ENCODE data around the gene ADAMTS16. TPM values are rescaled to one million over a fixed set of nuclear protein-coding genes. Genes with fewer than 3 reads are reported as not detected.
A peak's percentile ranks its signal among the peaks of the same experiment; 100 is the strongest.

Gene ADAMTS16, protein sequence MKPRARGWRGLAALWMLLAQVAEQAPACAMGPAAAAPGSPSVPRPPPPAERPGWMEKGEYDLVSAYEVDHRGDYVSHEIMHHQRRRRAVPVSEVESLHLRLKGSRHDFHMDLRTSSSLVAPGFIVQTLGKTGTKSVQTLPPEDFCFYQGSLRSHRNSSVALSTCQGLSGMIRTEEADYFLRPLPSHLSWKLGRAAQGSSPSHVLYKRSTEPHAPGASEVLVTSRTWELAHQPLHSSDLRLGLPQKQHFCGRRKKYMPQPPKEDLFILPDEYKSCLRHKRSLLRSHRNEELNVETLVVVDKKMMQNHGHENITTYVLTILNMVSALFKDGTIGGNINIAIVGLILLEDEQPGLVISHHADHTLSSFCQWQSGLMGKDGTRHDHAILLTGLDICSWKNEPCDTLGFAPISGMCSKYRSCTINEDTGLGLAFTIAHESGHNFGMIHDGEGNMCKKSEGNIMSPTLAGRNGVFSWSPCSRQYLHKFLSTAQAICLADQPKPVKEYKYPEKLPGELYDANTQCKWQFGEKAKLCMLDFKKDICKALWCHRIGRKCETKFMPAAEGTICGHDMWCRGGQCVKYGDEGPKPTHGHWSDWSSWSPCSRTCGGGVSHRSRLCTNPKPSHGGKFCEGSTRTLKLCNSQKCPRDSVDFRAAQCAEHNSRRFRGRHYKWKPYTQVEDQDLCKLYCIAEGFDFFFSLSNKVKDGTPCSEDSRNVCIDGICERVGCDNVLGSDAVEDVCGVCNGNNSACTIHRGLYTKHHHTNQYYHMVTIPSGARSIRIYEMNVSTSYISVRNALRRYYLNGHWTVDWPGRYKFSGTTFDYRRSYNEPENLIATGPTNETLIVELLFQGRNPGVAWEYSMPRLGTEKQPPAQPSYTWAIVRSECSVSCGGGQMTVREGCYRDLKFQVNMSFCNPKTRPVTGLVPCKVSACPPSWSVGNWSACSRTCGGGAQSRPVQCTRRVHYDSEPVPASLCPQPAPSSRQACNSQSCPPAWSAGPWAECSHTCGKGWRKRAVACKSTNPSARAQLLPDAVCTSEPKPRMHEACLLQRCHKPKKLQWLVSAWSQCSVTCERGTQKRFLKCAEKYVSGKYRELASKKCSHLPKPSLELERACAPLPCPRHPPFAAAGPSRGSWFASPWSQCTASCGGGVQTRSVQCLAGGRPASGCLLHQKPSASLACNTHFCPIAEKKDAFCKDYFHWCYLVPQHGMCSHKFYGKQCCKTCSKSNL
- total RNA-seq, result not detected

DNA sequence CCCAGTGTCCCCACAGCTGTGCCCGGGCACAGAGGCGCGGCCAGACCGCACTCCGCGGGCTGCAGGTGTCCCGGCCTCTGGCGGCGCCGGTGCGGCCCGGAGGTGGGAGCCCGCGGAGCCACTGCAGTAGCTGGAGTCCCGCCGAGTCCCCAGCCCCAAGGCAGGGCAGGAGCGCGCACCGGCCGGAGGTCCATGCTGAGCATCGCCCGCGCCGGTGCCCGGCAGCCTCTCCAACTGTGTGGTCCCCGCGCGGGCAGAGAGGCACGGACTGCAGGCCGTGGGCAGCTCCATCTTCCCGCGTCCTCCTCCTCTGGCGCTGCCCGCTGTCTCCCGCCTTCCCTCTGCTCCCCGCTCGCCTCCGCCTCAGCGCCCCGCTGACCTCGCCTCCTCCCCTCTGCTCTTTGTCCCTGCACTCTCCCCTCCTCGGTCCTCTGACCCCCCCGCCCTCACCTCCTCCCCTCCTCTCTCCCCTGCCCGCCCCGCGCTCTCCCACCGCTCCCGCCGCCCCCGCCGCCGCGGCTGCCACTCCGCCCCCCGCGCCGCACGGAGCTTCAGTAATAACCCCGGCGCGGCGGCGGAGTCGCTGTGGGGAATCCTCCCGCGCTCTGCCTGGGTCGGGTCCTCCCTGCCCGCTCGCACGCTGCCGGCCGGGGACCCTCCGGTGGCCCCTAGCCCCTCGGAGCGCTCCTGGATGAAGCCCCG is at the start of gene ADAMTS16:
TSS of gene ADAMTS16 (plus strand) at position 554 of the 702 bp plus-strand sequence. CDS start at position 692, 138 bp downstream.
- Mint-ChIP-seq H3K36me3 (ENCODE audit: low read depth) (no peaks in the 10 kb centered on the region), H3K27me3 (peaks cover 25% of the 10 kb centered on the region), H3K4me3 (no peak within 1 kb of the TSS), H3K9me3 (no peaks in the 10 kb centered on the region), H3K27ac (peak within 1 kb of the TSS; percentile 14), H3K4me1 (peaks cover 6% of the 10 kb centered on the region)
- CTCF ChIA-PET, result interaction anchor here (0.7 kb wide), 1 partner anchor 1542 kb away, joined by 5 read pairs; no protein-coding TSS in a partner anchor
- DNase-seq, result no peak
- POLR2A ChIA-PET, result no interaction called here

DNA sequence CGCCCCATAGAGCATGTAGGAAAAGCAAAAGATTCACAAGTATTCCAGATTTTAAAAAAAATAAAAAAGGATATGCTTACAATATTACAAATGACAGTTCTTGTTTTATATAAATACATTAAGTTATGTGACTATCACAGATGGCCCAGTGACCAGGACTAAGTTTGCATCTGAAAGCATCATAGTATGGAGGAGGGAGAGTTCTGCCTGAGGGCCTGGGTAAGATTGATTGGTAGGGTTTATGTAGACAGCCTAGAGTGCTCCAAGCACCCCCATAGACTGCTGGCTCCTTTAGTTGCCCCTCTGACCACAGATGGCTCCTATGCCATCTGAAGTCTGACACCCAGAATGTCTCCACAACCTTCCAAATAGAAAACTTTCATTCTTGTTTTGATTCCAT is 48.0 kb upstream of the ADAMTS16 start:
- no peak overlapping the region for H3K27ac Mint-ChIP-seq
- no peaks in the 10 kb centered on the region for H3K4me1 Mint-ChIP-seq
- POLR2A ChIA-PET, result no interaction called here
- no peaks in the 10 kb centered on the region for H3K9me3 Mint-ChIP-seq
- no peak overlapping the region for H3K4me3 Mint-ChIP-seq
- no peak for DNase-seq
- no peaks in the 10 kb centered on the region for H3K27me3 Mint-ChIP-seq
- no peaks in the 10 kb centered on the region for H3K36me3 Mint-ChIP-seq (ENCODE audit: low read depth)
- CTCF ChIA-PET, result no interaction called here

DNA sequence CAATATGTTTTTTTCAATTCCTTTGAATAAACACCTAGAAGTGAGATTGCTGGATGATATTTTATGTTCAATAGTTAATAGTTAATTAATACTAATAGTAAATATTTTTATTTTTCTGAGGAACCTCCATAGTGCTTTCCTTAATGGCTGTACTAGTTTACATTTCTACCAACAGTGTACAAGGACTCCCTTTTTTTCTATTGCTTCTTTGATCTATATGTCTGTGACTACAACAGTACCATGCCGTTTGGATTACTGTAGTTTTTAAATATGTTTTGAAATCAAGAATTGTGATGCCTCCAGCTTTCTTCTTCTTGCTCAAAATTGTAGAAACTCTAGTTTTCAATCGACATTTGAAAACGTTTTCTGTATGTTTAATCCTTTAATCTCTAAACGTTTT is 39.5 kb upstream of the ADAMTS16 start:
- Mint-ChIP-seq H3K4me3 (no peak overlapping the region), H3K36me3 (ENCODE audit: low read depth) (no peaks in the 10 kb centered on the region), H3K9me3 (no peaks in the 10 kb centered on the region), H3K27ac (no peak overlapping the region), H3K4me1 (no peaks in the 10 kb centered on the region), H3K27me3 (no peaks in the 10 kb centered on the region)
- POLR2A ChIA-PET, result no interaction called here
- DNase-seq, result no peak
- CTCF ChIA-PET, result no interaction called here

DNA sequence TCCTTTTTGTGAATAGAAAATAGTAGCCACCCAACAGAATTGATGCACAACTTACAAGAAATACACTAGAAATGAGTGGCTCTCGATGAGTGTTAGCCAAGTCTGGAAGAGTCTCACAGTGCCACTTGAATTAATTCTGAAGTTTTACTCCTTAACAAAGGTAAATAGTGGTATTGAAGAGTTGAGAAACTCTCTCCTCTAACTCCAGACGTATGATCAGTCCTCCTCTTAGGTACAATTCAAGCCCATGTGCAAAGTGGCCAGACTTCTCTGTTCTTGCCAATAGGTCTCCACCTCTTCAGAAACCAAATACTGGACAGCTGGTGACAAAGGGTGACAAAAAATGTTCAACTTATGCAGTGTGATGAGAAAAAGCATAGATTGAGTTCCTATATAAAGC is 38.5 kb upstream of the ADAMTS16 start:
- no peaks in the 10 kb centered on the region for H3K27me3 Mint-ChIP-seq
- H3K9me3 Mint-ChIP-seq, result no peaks in the 10 kb centered on the region
- no peak overlapping the region for H3K4me3 Mint-ChIP-seq
- POLR2A ChIA-PET, result no interaction called here
- H3K4me1 Mint-ChIP-seq, result no peaks in the 10 kb centered on the region
- no peak for DNase-seq
- CTCF ChIA-PET, result no interaction called here
- H3K27ac Mint-ChIP-seq, result no peak overlapping the region
- no peaks in the 10 kb centered on the region for H3K36me3 Mint-ChIP-seq (ENCODE audit: low read depth)

DNA sequence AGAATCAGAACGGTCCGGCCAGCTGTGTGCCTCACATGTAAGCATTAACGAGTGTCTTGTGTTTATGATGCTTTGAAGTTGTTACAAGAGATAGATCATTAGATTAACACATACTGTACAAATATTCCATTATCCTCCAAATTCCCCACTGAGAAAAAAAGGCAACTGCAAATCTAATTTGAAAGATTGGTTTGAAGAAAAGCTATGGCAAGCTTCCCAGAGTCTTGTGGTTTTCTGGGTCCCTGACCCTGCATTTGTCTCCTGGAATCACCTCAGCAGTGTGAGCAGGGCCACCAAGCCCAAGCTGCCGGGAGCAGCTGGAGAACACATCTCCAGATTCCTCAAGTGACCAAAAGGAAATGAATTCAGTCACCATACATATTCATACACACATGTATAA is 36.9 kb upstream of the ADAMTS16 start:
- no peaks in the 10 kb centered on the region for H3K27me3 Mint-ChIP-seq
- no peaks in the 10 kb centered on the region for H3K4me1 Mint-ChIP-seq
- DNase-seq, result no peak
- H3K36me3 Mint-ChIP-seq (ENCODE audit: low read depth), result no peaks in the 10 kb centered on the region
- no peak overlapping the region for H3K27ac Mint-ChIP-seq
- H3K9me3 Mint-ChIP-seq, result no peaks in the 10 kb centered on the region
- H3K4me3 Mint-ChIP-seq, result no peak overlapping the region
- ChIA-PET CTCF (no interaction called here), POLR2A (no interaction called here)

DNA sequence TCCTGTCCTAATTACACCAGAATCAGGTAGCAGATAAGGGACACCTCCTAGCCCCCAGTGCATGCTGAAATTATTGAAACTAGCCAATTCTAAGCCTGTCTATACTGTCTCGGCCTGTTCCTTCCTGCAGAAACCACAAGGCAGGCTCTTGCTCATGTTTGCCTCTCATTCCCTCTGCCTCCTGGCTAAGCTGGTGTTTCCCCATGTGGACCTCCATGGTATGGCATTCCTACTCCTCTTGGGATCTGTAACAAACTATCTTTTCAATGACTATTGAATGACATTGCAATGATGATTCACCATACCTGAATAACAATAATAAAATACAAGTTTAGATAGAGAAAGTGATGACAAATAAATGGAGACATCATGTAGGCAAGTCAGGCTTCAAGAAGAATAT is 35.6 kb upstream of the ADAMTS16 start:
- H3K27me3 Mint-ChIP-seq, result no peaks in the 10 kb centered on the region
- CTCF ChIA-PET, result no interaction called here
- POLR2A ChIA-PET, result no interaction called here
- H3K4me3 Mint-ChIP-seq, result no peak overlapping the region
- H3K9me3 Mint-ChIP-seq, result no peaks in the 10 kb centered on the region
- H3K4me1 Mint-ChIP-seq, result no peaks in the 10 kb centered on the region
- no peak overlapping the region for H3K27ac Mint-ChIP-seq
- no peak for DNase-seq
- H3K36me3 Mint-ChIP-seq (ENCODE audit: low read depth), result no peaks in the 10 kb centered on the region

DNA sequence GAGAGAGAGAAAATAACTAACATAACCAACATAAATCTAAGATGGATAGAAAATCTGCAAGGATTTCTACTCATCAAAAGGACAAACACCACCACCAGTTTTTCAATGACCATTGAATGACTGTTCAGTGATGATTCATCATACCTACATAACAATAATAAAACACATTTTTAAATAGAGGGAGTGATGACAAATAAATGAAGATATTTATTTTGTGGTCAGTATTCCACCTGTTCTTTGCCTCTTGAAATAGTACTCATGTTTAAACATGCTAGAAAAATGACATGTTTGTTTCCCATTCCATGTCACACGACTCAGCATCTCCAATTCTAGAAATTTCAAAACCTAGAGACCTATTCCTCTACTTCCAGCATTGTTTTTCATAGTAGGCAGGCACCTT is 34.6 kb upstream of the ADAMTS16 start:
- Mint-ChIP-seq H3K4me3 (no peak overlapping the region), H3K27me3 (no peaks in the 10 kb centered on the region), H3K4me1 (no peaks in the 10 kb centered on the region), H3K36me3 (ENCODE audit: low read depth) (no peaks in the 10 kb centered on the region), H3K9me3 (no peaks in the 10 kb centered on the region), H3K27ac (no peak overlapping the region)
- ChIA-PET POLR2A (interaction anchor here (0.6 kb wide), 1 partner anchor 1128 kb away, joined by 3 read pairs; no protein-coding TSS in a partner anchor), CTCF (no interaction called here)
- no peak for DNase-seq

DNA sequence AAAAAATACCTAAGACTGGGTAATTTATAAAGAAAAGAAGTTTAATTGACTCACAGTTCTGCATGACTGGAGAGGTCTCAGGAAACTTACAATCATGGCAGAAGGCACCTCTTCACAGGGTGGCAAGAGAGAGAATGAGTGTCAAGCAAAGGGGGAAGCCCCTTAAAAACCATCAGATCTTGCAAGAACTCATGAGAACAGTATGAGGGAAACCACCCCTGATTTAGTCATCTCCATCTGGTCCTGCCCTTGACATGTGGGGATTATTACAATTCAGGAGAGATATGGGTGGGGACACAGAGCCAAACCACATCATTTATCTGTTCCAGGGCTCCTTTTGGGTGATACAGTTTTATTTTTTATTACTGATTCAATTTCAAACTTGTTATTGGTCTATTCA is 23.2 kb upstream of the ADAMTS16 start:
- peaks cover 1% of the 10 kb centered on the region for H3K9me3 Mint-ChIP-seq
- POLR2A ChIA-PET, result no interaction called here
- no peaks in the 10 kb centered on the region for H3K36me3 Mint-ChIP-seq (ENCODE audit: low read depth)
- DNase-seq, result no peak
- no peak overlapping the region for H3K27ac Mint-ChIP-seq
- no peak overlapping the region for H3K4me3 Mint-ChIP-seq
- H3K27me3 Mint-ChIP-seq, result peaks cover 1% of the 10 kb centered on the region
- H3K4me1 Mint-ChIP-seq, result no peaks in the 10 kb centered on the region
- CTCF ChIA-PET, result no interaction called here

DNA sequence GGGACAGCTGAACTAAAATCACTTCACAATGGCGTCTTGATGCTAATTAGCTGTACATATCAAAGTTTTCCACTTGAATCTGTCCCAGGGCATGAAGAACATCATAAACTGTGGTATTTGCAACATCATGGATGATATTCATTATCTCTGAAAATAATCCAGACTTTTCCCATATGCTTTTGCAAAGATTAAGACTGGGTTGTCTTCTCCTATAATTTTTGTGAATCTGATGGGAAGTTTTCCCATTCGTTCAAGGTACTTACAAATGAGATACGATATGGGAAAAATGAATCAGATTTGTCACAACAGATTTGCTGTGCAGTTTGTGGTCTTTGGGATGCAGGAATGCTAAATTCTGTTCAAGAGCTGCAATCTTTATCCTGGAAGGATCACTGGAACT is 17.4 kb upstream of the ADAMTS16 start:
- no peaks in the 10 kb centered on the region for H3K36me3 Mint-ChIP-seq (ENCODE audit: low read depth)
- no peak overlapping the region for H3K27ac Mint-ChIP-seq
- POLR2A ChIA-PET, result no interaction called here
- CTCF ChIA-PET, result no interaction called here
- no peak overlapping the region for H3K4me3 Mint-ChIP-seq
- peaks cover 1% of the 10 kb centered on the region for H3K9me3 Mint-ChIP-seq
- no peaks in the 10 kb centered on the region for H3K27me3 Mint-ChIP-seq
- DNase-seq, result no peak
- H3K4me1 Mint-ChIP-seq, result no peaks in the 10 kb centered on the region

DNA sequence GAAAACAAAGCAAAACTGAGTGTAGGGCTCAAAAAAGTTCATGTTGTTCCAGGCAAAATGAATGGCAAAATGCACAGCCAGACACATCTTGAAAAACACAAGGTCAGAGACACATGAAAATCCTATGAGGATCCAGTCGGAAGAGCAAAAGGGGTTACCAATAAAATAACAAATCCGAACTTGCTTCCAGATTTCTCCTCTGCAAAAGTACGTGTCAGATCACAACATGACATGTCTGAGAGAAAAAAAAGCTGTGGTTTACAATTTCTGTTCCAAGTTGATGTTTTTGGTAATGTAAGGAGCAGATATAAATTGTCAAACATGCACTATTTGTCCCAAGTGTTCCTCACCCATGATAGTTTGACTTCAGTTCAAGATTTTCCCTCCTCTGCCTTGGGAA is 15.9 kb upstream of the ADAMTS16 start:
- H3K27me3 Mint-ChIP-seq, result no peaks in the 10 kb centered on the region
- ChIA-PET CTCF (no interaction called here), POLR2A (no interaction called here)
- H3K36me3 Mint-ChIP-seq (ENCODE audit: low read depth), result no peaks in the 10 kb centered on the region
- no peak for DNase-seq
- no peak overlapping the region for H3K4me3 Mint-ChIP-seq
- H3K27ac Mint-ChIP-seq, result no peak overlapping the region
- H3K9me3 Mint-ChIP-seq, result no peaks in the 10 kb centered on the region
- H3K4me1 Mint-ChIP-seq, result no peaks in the 10 kb centered on the region

DNA sequence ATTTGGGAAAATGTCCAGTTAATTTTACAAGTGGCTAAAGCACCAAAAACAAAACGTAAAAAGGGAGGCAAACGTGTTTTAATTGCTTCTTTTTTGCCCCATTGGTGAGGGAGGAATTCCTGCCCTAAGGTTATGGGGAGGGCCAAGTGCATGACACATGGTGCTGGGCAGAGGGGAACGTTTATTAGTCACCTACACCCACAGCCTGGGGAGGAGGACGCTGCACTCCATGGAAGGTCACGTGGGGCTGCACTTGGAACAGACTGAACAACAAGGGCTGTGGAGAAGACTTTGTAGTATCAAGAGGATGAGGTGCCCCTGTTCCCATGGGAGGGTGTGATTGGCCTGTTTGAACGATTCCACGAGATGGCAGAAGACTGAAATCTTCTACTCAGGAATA is 13.7 kb upstream of the ADAMTS16 start:
- Mint-ChIP-seq H3K4me1 (no peaks in the 10 kb centered on the region), H3K27ac (no peak overlapping the region), H3K9me3 (no peaks in the 10 kb centered on the region), H3K36me3 (ENCODE audit: low read depth) (no peaks in the 10 kb centered on the region), H3K27me3 (no peaks in the 10 kb centered on the region), H3K4me3 (no peak overlapping the region)
- ChIA-PET POLR2A (no interaction called here), CTCF (no interaction called here)
- no peak for DNase-seq

DNA sequence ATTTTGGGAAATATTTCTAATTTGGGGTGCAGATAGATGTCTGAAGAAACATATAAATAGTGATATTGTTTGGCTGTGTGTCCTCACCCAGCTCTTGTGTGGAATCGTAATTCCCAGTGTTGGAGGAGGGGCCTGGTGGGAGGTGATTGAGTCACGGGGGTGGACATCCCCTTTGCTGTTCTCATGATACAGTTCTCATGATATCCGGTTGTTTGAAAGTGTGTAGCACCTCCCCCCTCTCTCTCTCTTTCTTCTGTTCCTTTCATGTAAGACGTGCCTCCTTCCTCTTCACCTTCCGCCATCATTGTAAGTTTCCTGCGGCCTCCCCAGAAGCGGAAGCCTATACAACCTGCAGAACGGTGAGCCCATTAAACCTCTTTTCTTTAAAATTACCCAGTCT is 11.4 kb upstream of the ADAMTS16 start:
- CTCF ChIA-PET, result no interaction called here
- H3K36me3 Mint-ChIP-seq (ENCODE audit: low read depth), result no peaks in the 10 kb centered on the region
- H3K9me3 Mint-ChIP-seq, result no peaks in the 10 kb centered on the region
- H3K27ac Mint-ChIP-seq, result no peak overlapping the region
- POLR2A ChIA-PET, result no interaction called here
- H3K27me3 Mint-ChIP-seq, result no peaks in the 10 kb centered on the region
- H3K4me3 Mint-ChIP-seq, result no peak overlapping the region
- H3K4me1 Mint-ChIP-seq, result no peaks in the 10 kb centered on the region
- no peak for DNase-seq

DNA sequence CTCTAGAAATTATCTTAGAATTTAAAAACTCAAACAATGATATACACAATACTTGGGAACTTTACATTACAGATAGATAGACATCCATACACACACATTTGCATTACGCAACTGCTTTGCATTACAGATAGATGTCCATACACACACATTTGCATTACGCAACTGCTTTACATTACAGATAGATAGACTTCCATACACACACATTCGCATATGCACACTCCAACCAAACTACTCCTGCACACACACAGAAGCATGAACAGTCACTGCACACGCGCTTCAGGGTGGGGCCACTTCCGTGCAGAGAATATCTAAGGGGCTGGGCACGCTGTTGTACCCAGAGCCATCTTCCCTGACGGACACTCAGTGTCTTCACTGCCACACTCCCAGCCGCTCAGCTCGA is 7.9 kb upstream of the ADAMTS16 start:
- no peaks in the 10 kb centered on the region for H3K9me3 Mint-ChIP-seq
- no peaks in the 10 kb centered on the region for H3K36me3 Mint-ChIP-seq (ENCODE audit: low read depth)
- ChIA-PET CTCF (no interaction called here), POLR2A (no interaction called here)
- DNase-seq, result no peak
- no peak overlapping the region for H3K4me3 Mint-ChIP-seq
- no peak overlapping the region for H3K27ac Mint-ChIP-seq
- no peaks in the 10 kb centered on the region for H3K4me1 Mint-ChIP-seq
- no peaks in the 10 kb centered on the region for H3K27me3 Mint-ChIP-seq
